ENCODE measurements around the gene TBX19. TPM values are rescaled to one million over a fixed set of nuclear protein-coding genes. Genes with fewer than 3 reads are reported as not detected.
A peak's percentile ranks its signal among the peaks of the same experiment; 100 is the strongest.

The TBX19 gene
- total RNA-seq, 2 donors from 2014 or later, result 1.8 to 6.1 TPM

DNA sequence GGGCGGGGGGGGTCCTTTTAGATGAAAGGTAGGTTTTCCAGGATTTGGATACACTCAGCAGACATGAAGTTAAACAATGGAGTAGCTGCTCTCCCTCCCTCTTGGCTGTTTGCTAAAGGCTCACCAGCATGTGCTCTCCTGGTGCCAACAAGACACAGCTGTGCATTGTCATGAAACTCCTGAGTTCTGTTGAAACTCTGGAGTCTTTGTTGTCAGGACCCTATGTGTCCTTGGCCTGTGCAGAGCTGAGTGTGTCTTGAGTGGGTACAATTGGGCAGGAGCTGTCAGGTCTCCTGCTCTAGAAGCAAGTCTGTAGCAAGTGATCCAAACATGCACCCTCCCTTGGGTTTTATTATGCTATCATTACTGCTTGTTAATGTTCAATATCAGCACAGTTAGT, 12.7 kb downstream of the TBX19 start:
- Mint-ChIP-seq H3K9me3 (no peaks in the 10 kb centered on the region), H3K27ac (no peak overlapping the region), H3K27me3 (no peaks in the 10 kb centered on the region), H3K4me3 (no peak overlapping the region), H3K36me3 (ENCODE audit: low read depth) (no peaks in the 10 kb centered on the region), H3K4me1 (no peaks in the 10 kb centered on the region)
- ATAC-seq (replicated peaks), result no peak

DNA sequence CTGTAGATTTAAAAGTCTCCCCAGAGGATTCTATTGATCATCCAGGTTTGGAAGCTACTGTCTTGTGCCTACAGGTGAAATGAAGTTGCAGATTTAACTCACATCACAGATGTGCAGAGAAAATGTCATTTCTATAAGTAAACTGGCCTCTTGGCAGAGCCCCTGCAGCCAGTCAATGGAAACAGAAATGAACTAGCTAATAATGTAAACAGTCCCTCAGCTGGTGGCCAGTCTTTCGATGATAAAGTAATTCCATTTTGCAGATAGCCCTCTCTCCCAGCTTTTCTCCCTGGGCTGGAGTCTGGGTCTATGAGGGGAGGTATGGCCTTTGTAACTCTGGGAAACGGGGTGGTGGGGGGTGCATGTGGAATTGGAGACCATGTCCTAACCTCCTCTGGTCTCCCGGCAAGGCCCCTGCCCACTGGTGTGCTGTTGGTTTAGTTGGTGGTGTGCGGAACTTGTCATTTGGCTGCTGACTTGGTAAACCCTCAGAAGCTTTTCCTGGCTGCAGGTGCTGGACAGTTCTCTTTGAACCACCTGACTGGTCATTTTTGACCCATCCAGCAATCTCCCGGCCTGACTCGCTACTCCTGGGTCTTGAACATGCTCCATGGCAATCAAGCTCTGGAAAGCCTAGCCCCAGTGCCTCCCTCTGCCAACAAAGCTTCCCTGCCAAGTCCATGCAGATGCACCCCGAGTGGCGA, 14.9 kb downstream of the TBX19 start:
- H3K4me3 Mint-ChIP-seq, result no peak overlapping the region
- no peak for ATAC-seq (replicated peaks)
- H3K4me1 Mint-ChIP-seq, result no peaks in the 10 kb centered on the region
- no peaks in the 10 kb centered on the region for H3K36me3 Mint-ChIP-seq (ENCODE audit: low read depth)
- H3K27me3 Mint-ChIP-seq, result no peaks in the 10 kb centered on the region
- H3K27ac Mint-ChIP-seq, result no peak overlapping the region
- no peaks in the 10 kb centered on the region for H3K9me3 Mint-ChIP-seq

DNA sequence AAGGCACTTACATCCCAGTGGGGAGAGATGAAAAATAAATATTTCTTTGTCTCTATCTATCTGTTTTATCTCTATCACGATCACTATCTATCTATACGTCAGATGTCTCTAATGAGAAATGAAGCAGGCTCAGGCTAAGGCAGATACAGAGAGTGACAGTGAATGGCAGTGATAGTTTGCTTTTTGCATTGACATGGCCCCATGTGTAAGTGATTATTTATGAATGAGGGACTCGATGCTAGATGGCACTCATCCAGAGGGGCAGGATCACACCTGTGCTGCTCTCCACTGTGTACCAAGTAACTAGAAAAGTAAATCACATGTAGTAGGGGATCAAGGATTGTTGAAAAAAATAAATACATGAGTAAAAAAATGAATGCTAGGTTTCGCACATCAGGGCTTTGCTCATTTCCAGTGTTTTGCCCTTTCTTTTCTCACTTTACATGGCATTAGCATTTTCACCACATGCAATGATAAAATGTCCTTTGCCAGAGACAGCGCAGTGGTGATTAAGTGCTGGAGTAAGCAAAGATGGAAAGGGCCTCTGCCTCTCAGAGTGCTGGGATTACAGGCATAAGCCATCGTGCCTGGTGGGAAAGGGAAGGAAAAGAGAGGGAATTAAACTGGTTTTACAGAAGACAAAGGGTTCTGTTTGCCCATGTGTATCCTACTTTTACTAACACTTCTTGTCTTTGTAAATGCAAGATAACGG, 16.5 kb downstream of the TBX19 start:
- no peak for ATAC-seq (replicated peaks)
- no peaks in the 10 kb centered on the region for H3K9me3 Mint-ChIP-seq
- no peak overlapping the region for H3K4me3 Mint-ChIP-seq
- H3K4me1 Mint-ChIP-seq, result no peaks in the 10 kb centered on the region
- no peak overlapping the region for H3K27ac Mint-ChIP-seq
- no peaks in the 10 kb centered on the region for H3K36me3 Mint-ChIP-seq (ENCODE audit: low read depth)
- H3K27me3 Mint-ChIP-seq, result no peaks in the 10 kb centered on the region

DNA sequence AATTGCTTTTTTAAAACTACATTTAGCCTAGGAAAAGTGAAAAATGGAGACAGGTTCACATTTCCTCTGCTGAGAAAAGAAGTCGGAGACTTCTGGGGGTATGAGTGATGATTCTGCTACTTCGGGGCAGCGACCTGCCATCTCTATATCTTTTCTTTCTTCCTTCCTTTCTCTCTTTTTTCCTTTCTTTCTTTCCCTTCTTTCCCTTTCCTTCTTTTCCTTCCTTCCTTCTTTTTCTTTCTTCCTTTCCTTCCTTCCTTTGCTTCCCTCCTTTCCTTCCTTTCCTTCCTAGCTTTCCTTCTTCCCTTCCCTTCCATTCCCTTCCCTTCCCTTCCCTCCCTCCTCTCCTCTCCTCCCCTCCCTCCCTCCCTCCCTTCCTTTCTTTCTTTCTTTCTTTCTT, 17.8 kb downstream of the TBX19 start:
- ATAC-seq (replicated peaks), result no peak
- no peaks in the 10 kb centered on the region for H3K4me1 Mint-ChIP-seq
- no peak overlapping the region for H3K27ac Mint-ChIP-seq
- no peak overlapping the region for H3K4me3 Mint-ChIP-seq
- no peaks in the 10 kb centered on the region for H3K27me3 Mint-ChIP-seq
- H3K9me3 Mint-ChIP-seq, result no peaks in the 10 kb centered on the region
- peaks cover 5% of the 10 kb centered on the region for H3K36me3 Mint-ChIP-seq (ENCODE audit: low read depth)

DNA sequence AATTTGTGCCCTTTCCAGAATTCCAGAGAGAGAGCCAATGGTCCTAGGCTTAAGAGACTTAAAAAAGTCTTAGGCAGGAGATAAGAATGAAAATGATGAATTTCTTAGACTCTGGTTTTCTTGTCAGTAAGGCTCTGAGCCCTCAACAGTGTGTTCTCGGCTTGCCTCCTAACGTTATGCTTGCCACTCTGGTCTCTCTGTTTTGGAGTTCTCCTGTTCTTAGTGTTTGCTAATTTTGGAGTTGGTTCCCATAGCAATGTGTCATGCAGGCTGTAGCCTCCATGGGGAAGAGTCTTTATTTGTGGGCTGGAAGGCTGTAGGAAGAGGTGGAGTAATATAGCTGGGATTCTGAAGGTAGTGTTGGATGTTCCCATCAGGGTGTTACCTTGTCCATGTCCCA, 19.9 kb downstream of the TBX19 start:
- H3K4me3 Mint-ChIP-seq, result no peak overlapping the region
- H3K27me3 Mint-ChIP-seq, result no peaks in the 10 kb centered on the region
- ATAC-seq (replicated peaks), result no peak
- no peak overlapping the region for H3K27ac Mint-ChIP-seq
- no peaks in the 10 kb centered on the region for H3K9me3 Mint-ChIP-seq
- H3K36me3 Mint-ChIP-seq (ENCODE audit: low read depth), result peaks cover 5% of the 10 kb centered on the region
- no peaks in the 10 kb centered on the region for H3K4me1 Mint-ChIP-seq

DNA sequence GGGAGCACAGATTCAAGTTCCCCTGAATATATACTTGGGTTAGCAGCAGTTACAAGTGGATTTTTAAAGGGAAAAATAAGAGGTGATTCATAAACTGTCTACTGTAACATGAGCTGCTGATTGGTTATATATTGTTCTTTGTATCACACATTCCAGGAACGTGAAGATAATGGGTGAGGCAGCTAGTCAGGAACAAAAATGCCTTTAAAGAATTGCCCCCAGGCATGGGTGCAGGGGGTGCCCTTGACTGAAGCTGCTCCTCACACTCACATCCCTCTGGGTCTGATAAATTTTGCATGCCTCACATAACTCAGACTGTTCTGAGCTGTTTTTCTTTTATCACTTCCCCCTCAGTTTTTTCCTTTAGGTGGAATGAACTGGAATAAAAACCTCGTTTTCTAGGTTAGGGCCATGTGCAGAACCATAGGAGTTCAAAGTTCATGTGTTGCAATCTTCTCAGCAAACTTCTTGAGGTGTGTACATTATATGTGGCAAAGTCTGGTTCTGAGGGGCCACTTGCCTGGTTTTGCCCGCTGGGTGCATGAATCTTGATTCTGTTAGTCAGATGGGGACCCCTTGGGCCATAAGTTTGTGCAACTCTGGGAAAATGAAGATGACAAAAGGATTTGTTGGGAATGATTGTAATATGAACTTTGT, 21.1 kb downstream of the TBX19 start:
- Mint-ChIP-seq H3K36me3 (ENCODE audit: low read depth) (peaks cover 5% of the 10 kb centered on the region), H3K9me3 (no peaks in the 10 kb centered on the region), H3K4me1 (no peaks in the 10 kb centered on the region), H3K27ac (no peak overlapping the region), H3K4me3 (no peak overlapping the region), H3K27me3 (no peaks in the 10 kb centered on the region)
- ATAC-seq (replicated peaks), result no peak

DNA sequence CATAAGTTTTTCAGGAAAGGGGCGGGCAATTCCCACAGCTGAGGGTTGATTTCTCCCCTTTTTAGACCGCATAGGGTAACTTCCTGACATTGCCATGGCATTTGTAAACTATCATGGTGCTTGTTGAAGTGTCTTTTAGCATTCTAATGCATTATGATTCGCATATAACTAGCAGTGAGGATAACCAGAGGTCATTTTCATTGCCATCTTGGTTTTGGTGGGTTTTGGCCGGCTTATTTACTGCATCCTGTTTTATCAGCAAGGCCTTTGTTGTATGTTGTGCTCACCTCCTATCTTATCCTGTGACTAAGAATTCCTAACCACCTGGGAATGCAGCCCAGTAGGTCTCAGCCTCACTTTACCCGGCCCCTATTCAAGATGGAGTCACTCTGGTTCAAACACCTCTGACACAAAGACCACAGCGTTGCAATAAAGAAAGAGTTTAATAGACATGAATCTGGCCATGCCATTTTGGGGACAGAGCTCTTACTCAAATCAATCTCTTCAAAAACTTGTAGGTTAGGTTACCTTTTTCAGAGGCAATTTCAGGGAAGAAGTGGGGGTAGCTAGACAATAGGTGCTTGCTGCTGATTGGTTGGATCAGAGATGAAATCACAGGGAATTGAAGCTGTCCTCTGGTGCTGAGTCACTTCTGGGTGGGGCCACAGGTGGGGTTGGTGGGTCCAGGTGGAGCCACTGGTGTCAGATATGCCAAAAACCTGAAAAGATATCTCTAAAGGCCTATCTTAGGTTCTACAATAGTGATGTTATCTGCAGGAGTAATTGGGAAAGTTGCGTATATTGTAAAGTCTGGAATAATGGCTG, 23.3 kb downstream of the TBX19 start:
- Mint-ChIP-seq H3K4me1 (no peaks in the 10 kb centered on the region), H3K36me3 (ENCODE audit: low read depth) (peaks cover 12% of the 10 kb centered on the region), H3K4me3 (no peak overlapping the region), H3K27me3 (no peaks in the 10 kb centered on the region), H3K9me3 (no peaks in the 10 kb centered on the region), H3K27ac (no peak overlapping the region)
- no peak for ATAC-seq (replicated peaks)

DNA sequence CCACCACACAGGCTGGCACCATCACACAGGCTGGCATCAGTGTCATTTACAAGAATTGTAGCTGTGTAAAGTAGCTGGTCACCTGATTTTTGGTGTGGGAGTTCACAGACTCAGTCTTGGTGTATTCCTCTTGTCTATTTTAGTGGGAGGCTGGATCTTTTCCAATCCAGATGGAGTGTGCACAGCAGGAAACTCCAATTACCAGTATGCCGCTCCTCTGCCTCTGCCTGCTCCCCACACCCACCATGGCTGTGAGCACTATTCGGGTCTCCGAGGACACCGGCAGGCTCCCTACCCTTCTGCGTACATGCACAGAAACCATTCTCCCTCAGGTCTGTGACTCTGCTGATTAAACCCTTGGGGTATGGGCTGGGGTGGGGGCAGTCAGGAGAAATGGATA, 24.2 kb downstream of the TBX19 start:
- no peaks in the 10 kb centered on the region for H3K4me1 Mint-ChIP-seq
- no peak for ATAC-seq (replicated peaks)
- H3K9me3 Mint-ChIP-seq, result no peaks in the 10 kb centered on the region
- H3K27ac Mint-ChIP-seq, result no peak overlapping the region
- H3K27me3 Mint-ChIP-seq, result no peaks in the 10 kb centered on the region
- peaks cover 13% of the 10 kb centered on the region for H3K36me3 Mint-ChIP-seq (ENCODE audit: low read depth)
- H3K4me3 Mint-ChIP-seq, result no peak overlapping the region

DNA sequence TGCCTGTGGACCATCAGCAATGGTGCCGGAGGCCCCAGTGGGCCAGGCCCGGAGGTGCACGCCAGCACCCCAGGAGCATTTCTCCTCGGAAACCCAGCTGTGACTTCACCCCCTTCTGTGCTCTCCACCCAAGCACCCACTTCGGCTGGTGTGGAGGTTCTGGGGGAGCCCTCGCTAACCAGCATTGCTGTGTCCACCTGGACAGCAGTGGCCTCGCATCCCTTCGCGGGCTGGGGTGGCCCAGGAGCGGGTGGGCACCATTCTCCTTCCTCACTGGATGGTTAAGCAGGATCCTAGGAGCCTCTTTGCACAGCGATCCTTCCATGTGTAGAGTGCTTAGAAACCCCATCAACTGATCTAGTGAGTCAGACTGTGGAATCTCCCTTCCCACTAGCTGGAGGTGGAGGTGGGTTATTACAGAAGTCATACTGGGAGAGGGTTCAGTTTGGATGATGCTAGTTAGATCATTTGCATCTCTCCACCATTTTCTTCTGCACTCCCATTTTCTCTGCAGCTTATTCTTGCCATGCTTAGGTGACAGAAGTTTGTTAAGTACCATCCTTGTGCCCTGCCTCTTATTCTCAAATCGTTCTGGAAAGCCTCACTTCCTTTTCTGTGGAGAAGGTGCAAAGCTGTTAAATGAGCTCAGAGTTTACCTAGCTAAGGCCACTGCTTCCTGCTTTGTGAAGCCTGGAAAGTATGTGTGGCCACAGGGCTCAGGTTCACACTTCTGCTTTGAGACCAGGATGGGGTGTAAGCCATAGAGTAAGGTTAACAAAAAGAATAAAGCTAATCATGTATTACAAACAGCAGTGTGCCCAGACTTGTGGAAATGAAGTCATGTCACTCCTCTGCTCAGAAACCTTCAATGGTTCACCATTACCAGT, 32.3 kb downstream of the TBX19 start:
- H3K27ac Mint-ChIP-seq, result no peak overlapping the region
- no peaks in the 10 kb centered on the region for H3K27me3 Mint-ChIP-seq
- H3K4me3 Mint-ChIP-seq, result no peak overlapping the region
- H3K36me3 Mint-ChIP-seq (ENCODE audit: low read depth), result peaks cover 14% of the 10 kb centered on the region
- peak; percentile 75 for ATAC-seq (replicated peaks)
- no peaks in the 10 kb centered on the region for H3K4me1 Mint-ChIP-seq
- H3K9me3 Mint-ChIP-seq, result peaks cover 4% of the 10 kb centered on the region

DNA sequence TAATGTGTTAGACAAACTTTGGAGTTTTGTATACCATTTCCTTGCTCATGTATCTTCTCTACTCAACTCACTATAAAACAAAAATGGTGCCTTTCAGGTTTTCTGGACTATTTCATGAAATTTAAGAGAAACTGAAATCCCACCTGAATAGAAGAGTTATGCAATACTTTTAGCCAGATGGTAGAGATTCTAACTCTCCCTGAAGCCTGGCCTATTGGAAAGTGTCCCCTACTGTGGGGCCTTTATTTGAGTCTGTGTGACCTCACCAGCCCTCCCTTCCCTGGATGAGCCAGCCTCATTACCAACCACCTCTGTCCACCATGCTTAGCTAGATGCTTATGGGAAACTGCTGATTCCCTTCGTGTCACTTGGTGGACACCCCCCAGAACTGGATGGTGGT, 35.5 kb downstream of the TBX19 start:
- peaks cover 7% of the 10 kb centered on the region for H3K36me3 Mint-ChIP-seq (ENCODE audit: low read depth)
- H3K9me3 Mint-ChIP-seq, result peaks cover 4% of the 10 kb centered on the region
- peaks cover 3% of the 10 kb centered on the region for H3K4me1 Mint-ChIP-seq
- H3K27ac Mint-ChIP-seq, result no peak overlapping the region
- ATAC-seq (replicated peaks), result no peak
- no peaks in the 10 kb centered on the region for H3K27me3 Mint-ChIP-seq
- H3K4me3 Mint-ChIP-seq, result no peak overlapping the region

DNA sequence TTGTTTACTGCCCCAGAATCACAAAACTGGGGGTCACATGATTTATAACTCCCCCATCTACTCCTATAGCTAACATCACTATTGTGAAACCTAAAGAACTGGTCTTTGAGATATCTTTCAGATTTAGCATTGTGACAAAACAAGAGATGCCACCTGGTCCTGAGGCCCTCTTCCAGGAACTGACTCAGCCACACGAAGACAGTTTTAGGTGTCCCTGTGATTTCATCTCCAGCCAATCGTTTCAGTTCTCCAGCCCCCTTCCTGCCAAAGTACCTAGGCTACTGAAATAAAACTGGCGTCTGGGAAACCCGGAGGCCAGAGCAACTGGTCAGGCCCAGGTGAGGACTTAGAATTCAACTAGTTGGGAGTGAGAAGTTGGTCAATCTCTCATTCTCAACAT, 36.6 kb downstream of the TBX19 start:
- ATAC-seq (replicated peaks), result no peak
- H3K27me3 Mint-ChIP-seq, result no peaks in the 10 kb centered on the region
- no peak overlapping the region for H3K27ac Mint-ChIP-seq
- no peak overlapping the region for H3K4me3 Mint-ChIP-seq
- peaks cover 4% of the 10 kb centered on the region for H3K9me3 Mint-ChIP-seq
- H3K4me1 Mint-ChIP-seq, result peaks cover 4% of the 10 kb centered on the region
- H3K36me3 Mint-ChIP-seq (ENCODE audit: low read depth), result peaks cover 7% of the 10 kb centered on the region

DNA sequence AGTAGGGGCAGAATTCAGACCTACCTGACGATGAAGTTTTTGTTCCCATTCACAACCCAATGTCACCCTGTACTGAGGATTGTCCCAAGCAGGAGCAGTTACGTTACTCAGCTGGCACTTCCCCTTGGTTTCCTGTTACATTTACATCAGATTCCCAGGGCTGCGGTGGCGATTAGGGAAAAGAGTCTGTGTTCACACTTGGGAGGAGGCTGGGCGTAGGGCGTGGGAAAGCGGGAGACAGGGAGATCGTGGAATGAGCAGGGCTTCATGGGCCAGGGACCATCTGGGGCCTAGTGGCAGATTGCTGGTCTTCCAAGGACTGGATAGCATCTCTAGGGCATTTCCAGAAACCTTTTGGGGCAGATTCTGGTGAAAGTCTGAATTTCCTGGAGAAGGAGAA, 39.0 kb downstream of the TBX19 start:
- Mint-ChIP-seq H3K27ac (peak overlapping the region; percentile 34), H3K9me3 (peaks cover 1% of the 10 kb centered on the region), H3K27me3 (no peaks in the 10 kb centered on the region), H3K36me3 (ENCODE audit: low read depth) (peaks cover 2% of the 10 kb centered on the region), H3K4me1 (peaks cover 4% of the 10 kb centered on the region), H3K4me3 (no peak overlapping the region)
- ATAC-seq (replicated peaks), result no peak

DNA sequence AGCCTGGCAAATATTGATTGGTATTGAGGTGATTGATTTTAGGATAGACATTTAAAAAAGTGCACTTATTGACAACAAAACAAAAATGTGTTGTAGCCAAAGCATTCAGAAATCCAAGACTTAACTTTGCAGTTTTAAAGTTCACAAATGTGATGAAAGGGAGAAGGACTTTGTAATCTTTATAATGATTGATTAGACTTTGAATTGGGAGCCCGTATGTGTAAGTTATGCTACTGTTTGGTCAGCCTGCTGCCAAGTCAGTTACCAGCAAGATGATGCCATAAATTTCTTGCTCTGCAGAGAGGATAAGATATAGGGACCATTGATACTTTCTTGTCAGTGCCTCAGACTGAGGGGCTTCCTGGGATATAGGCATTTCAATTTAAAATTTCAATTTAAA, 39.5 kb downstream of the TBX19 start:
- H3K36me3 Mint-ChIP-seq (ENCODE audit: low read depth), result peaks cover 6% of the 10 kb centered on the region
- H3K9me3 Mint-ChIP-seq, result peaks cover 4% of the 10 kb centered on the region
- no peak for ATAC-seq (replicated peaks)
- peak overlapping the region; percentile 34 for H3K27ac Mint-ChIP-seq
- peaks cover 4% of the 10 kb centered on the region for H3K4me1 Mint-ChIP-seq
- no peaks in the 10 kb centered on the region for H3K27me3 Mint-ChIP-seq
- no peak overlapping the region for H3K4me3 Mint-ChIP-seq
